Osteocyte (in vitro differentiated cells): Measurements from ENCODE around the gene SUGP2. TPM values are rescaled to one million over a fixed set of nuclear protein-coding genes. Genes with fewer than 3 reads are reported as not detected.

Source experiments
- DNase-seq: peaks from one replicate; pipeline ENCODE4 v3.0.0; 2021; ENCODE audit warnings: mixed read lengths; ENCODE audit not compliant: unreplicated experiment; ENCODE audit errors: extremely low spot score
- H3K27ac Mint-ChIP-seq: one replicate; pipeline ENCODE4 v1.8.0; 2021; ENCODE audit warnings: mild to moderate bottlenecking, mixed read lengths; ENCODE audit not compliant: unreplicated experiment
- H3K27me3 Mint-ChIP-seq: one replicate; pipeline ENCODE4 v1.8.0; 2021; ENCODE audit warnings: mixed read lengths; ENCODE audit not compliant: unreplicated experiment
- H3K36me3 Mint-ChIP-seq: one replicate; pipeline ENCODE4 v1.8.0; 2021; ENCODE audit warnings: mixed read lengths; ENCODE audit not compliant: unreplicated experiment
- H3K4me1 Mint-ChIP-seq: one replicate; pipeline ENCODE4 v1.8.0; 2021; ENCODE audit warnings: mixed read lengths; ENCODE audit not compliant: unreplicated experiment
- H3K4me3 Mint-ChIP-seq: one replicate; pipeline ENCODE4 v1.8.0; 2021; ENCODE audit warnings: mild to moderate bottlenecking, moderate library complexity, mixed read lengths; ENCODE audit not compliant: unreplicated experiment
- H3K9me3 Mint-ChIP-seq: one replicate; pipeline ENCODE4 v1.8.0; 2021; ENCODE audit warnings: mixed read lengths; ENCODE audit not compliant: unreplicated experiment
- CTCF ChIP-seq: fragments of 200-600 bp; sonication (generic); IDR thresholded peaks from 2 replicates; pipeline ENCODE4 v1.5.0; 2021; ENCODE audit warnings: antibody characterized with exemption, mild to moderate bottlenecking, moderate library complexity
- total RNA-seq: library from RNA; stranded (reverse); gene quantifications from 2 replicates; pipeline ENCODE4 v1.2.1, GENCODE V29; 2021

SUGP2 gene
- total RNA-seq, 1 donor from 2014 or later, result 77.6 TPM

- no peak overlapping the region for H3K4me3 Mint-ChIP-seq
- no peaks in the 10 kb centered on the region for H3K9me3 Mint-ChIP-seq
- no peaks in the 10 kb centered on the region for H3K27me3 Mint-ChIP-seq
- no peak for TF ChIP-seq CTCF
- no peak overlapping the region for H3K27ac Mint-ChIP-seq
- no peaks in the 10 kb centered on the region for H3K4me1 Mint-ChIP-seq
- no peak for DNase-seq
- peaks cover 2% of the 10 kb centered on the region for H3K36me3 Mint-ChIP-seq
Measured at GRCh38 chr19:19076476-19076875, 43.2 kb upstream of the SUGP2 start.

- H3K4me1 Mint-ChIP-seq, result no peaks in the 10 kb centered on the region
- no peaks in the 10 kb centered on the region for H3K27me3 Mint-ChIP-seq
- H3K4me3 Mint-ChIP-seq, result no peak overlapping the region
- H3K27ac Mint-ChIP-seq, result no peak overlapping the region
- no peaks in the 10 kb centered on the region for H3K9me3 Mint-ChIP-seq
- peaks cover 2% of the 10 kb centered on the region for H3K36me3 Mint-ChIP-seq
- TF ChIP-seq CTCF, result no peak
- no peak for DNase-seq
Measured at GRCh38 chr19:19075126-19075525, 41.8 kb upstream of the SUGP2 start.

- TF ChIP-seq CTCF, result no peak
- no peak overlapping the region for H3K27ac Mint-ChIP-seq
- no peak overlapping the region for H3K4me3 Mint-ChIP-seq
- peaks cover 2% of the 10 kb centered on the region for H3K36me3 Mint-ChIP-seq
- H3K4me1 Mint-ChIP-seq, result no peaks in the 10 kb centered on the region
- H3K27me3 Mint-ChIP-seq, result no peaks in the 10 kb centered on the region
- DNase-seq, result no peak
- H3K9me3 Mint-ChIP-seq, result no peaks in the 10 kb centered on the region
Measured at GRCh38 chr19:19074196-19074882, 41.0 kb upstream of the SUGP2 start.

GRCh38 chr19:19071897-19072296, 38.6 kb upstream of the SUGP2 start:
- no peaks in the 10 kb centered on the region for H3K9me3 Mint-ChIP-seq
- no peak overlapping the region for H3K4me3 Mint-ChIP-seq
- H3K4me1 Mint-ChIP-seq, result no peaks in the 10 kb centered on the region
- no peak for DNase-seq
- no peak overlapping the region for H3K27ac Mint-ChIP-seq
- H3K36me3 Mint-ChIP-seq, result peaks cover 4% of the 10 kb centered on the region
- no peaks in the 10 kb centered on the region for H3K27me3 Mint-ChIP-seq
- TF ChIP-seq CTCF, result no peak

GRCh38 chr19:19068659-19069654, 35.6 kb upstream of the SUGP2 start:
- no peak for DNase-seq
- peaks cover 4% of the 10 kb centered on the region for H3K36me3 Mint-ChIP-seq
- H3K27ac Mint-ChIP-seq, result no peak overlapping the region
- H3K4me3 Mint-ChIP-seq, result no peak overlapping the region
- no peaks in the 10 kb centered on the region for H3K27me3 Mint-ChIP-seq
- H3K4me1 Mint-ChIP-seq, result peaks cover 13% of the 10 kb centered on the region
- TF ChIP-seq CTCF, result no peak
- H3K9me3 Mint-ChIP-seq, result no peaks in the 10 kb centered on the region
